Astrocyte of the cerebellum (primary cell): Measurements from ENCODE around the gene CDHR4.

Source experiments
- DNase-seq: peaks from one replicate; pipeline ENCODE4 v3.0.0-alpha.2; 2011; ENCODE audit warnings: low read depth
- H3K4me3 ChIP-seq: 2 replicates; pipeline ENCODE4 v1.5.1; 2011; ENCODE audit warnings: mild to moderate bottlenecking, low read depth, low read length, moderate library complexity
- CTCF ChIP-seq: IDR thresholded peaks from 2 replicates; pipeline ENCODE4 v1.5.1; 2012; ENCODE audit warnings: low read length, low read depth, moderate library complexity, mild to moderate bottlenecking; ENCODE audit errors: missing control alignments
- in situ Hi-C: cut with HindIII; loops from 2 replicates; pipeline ENCODE4 v1.10.0; 2017; ENCODE audit warnings: low sequenced_read_pairs

The CDHR4 gene

GRCh38 chr3:49763981-49764380 lies 35.7 kb downstream of the CDHR4 start:
- no peak for TF ChIP-seq CTCF
- no peak overlapping the region for H3K4me3 ChIP-seq
- in situ Hi-C loops: no loop called here
- DNase-seq: no peak

GRCh38 chr3:49761661-49762060 lies 38.0 kb downstream of the CDHR4 start:
- in situ Hi-C loops: no loop called here
- no peak overlapping the region for H3K4me3 ChIP-seq
- TF ChIP-seq CTCF: no peak
- no peak for DNase-seq

GRCh38 chr3:49759226-49759625 lies 40.4 kb downstream of the CDHR4 start:
- in situ Hi-C loops: no loop called here
- DNase-seq: no peak
- no peak overlapping the region for H3K4me3 ChIP-seq
- no peak for TF ChIP-seq CTCF

- no peak overlapping the region for H3K4me3 ChIP-seq
- in situ Hi-C loops: no loop called here
- DNase-seq: no peak
- TF ChIP-seq CTCF: no peak
Observed at GRCh38 chr3:49757197-49757596, 42.5 kb downstream of the CDHR4 start.

GRCh38 chr3:49756036-49756435 lies 43.6 kb downstream of the CDHR4 start:
- DNase-seq: no peak
- in situ Hi-C loops: no loop called here
- no peak overlapping the region for H3K4me3 ChIP-seq
- no peak for TF ChIP-seq CTCF

GRCh38 chr3:49754536-49754935 lies 45.1 kb downstream of the CDHR4 start:
- in situ Hi-C loops: no loop called here
- no peak overlapping the region for H3K4me3 ChIP-seq
- TF ChIP-seq CTCF: no peak
- DNase-seq: no peak

- no peak for DNase-seq
- no peak for TF ChIP-seq CTCF
- H3K4me3 ChIP-seq: no peak overlapping the region
- in situ Hi-C loops: no loop called here
Observed at GRCh38 chr3:49751501-49751900, 48.2 kb downstream of the CDHR4 start.
